Trophoblast cell (in vitro differentiated cells and primary cell): ENCODE measurements around the gene CDH26.
A peak's percentile ranks its signal among the peaks of the same experiment; 100 is the strongest.

Experiments used
- DNase-seq, 2 donors: peaks; one replicate each; pipeline ENCODE4 v3.0.0-alpha.2; 2016
- H2AFZ ChIP-seq: 2 replicates; pipeline ENCODE4 v1.6.1; 2013; ENCODE audit warnings: low read length, moderate library complexity, mild to moderate bottlenecking; ENCODE audit not compliant: insufficient read depth, poor library complexity
- H2AK5ac ChIP-seq: 2 replicates; pipeline ENCODE4 v1.6.1; 2013; ENCODE audit warnings: mild to moderate bottlenecking, low read length
- H2BK120ac ChIP-seq: 2 replicates; pipeline ENCODE4 v1.6.1; 2013; ENCODE audit warnings: low read length, mild to moderate bottlenecking, moderate library complexity; ENCODE audit not compliant: insufficient read depth, poor library complexity
- H2BK12ac ChIP-seq: 2 replicates; pipeline ENCODE4 v1.6.1; 2013; ENCODE audit warnings: mild to moderate bottlenecking, low read length, moderate library complexity
- H2BK5ac ChIP-seq: 2 replicates; pipeline ENCODE4 v1.6.1; 2013; ENCODE audit warnings: low read length, low read depth, moderate library complexity, mild to moderate bottlenecking; ENCODE audit not compliant: poor library complexity
- H3K14ac ChIP-seq: 2 replicates; pipeline ENCODE4 v1.6.1; 2013; ENCODE audit warnings: mild to moderate bottlenecking, low read length
- H3K18ac ChIP-seq: 2 replicates; pipeline ENCODE4 v1.6.1; 2013; ENCODE audit warnings: mild to moderate bottlenecking, low read length
- H3K23ac ChIP-seq: 2 replicates; pipeline ENCODE4 v1.6.1; 2013; ENCODE audit warnings: low read length
- H3K27ac ChIP-seq: 2 replicates; pipeline ENCODE4 v1.5.1; 2013; ENCODE audit warnings: low read depth, mild to moderate bottlenecking, inconsistent platforms, low read length, moderate library complexity
- H3K27me3 ChIP-seq: 2 replicates; pipeline ENCODE4 v1.6.1; 2013; ENCODE audit warnings: inconsistent platforms, mild to moderate bottlenecking, low read length, moderate library complexity; ENCODE audit not compliant: insufficient read depth
- H3K36me3 ChIP-seq, 2 experiments: 1 replicate in 1 of 2; 2 replicates in 1 of 2; pipeline ENCODE4 v1.6.1; 2013; ENCODE audit warnings: low read length in 2 of 2, mild to moderate bottlenecking in 2 of 2, moderate library complexity in 1 of 2; ENCODE audit not compliant: insufficient read depth in 2 of 2, control insufficient read depth in 1 of 2
- H3K4ac ChIP-seq: 2 replicates; pipeline ENCODE4 v1.6.1; 2013; ENCODE audit warnings: low read depth, mild to moderate bottlenecking, low read length, moderate library complexity
- H3K4me1 ChIP-seq, 2 experiments: 1 replicate in 1 of 2; 2 replicates in 1 of 2; pipeline ENCODE4 v1.6.1; 2013; ENCODE audit warnings: low read length in 2 of 2, mild to moderate bottlenecking in 2 of 2, moderate library complexity in 1 of 2; ENCODE audit not compliant: insufficient read depth in 2 of 2, control insufficient read depth in 1 of 2
- H3K4me2 ChIP-seq: 2 replicates; pipeline ENCODE4 v1.6.1; 2013; ENCODE audit warnings: inconsistent platforms, mild to moderate bottlenecking, low read length, moderate library complexity
- H3K4me3 ChIP-seq: 2 replicates; pipeline ENCODE4 v1.5.1; 2013; ENCODE audit warnings: mild to moderate bottlenecking, low read depth, low read length, inconsistent platforms
- H3K79me1 ChIP-seq: one replicate; pipeline ENCODE4 v1.6.1; 2013; ENCODE audit warnings: low read length
- H3K79me2 ChIP-seq: 2 replicates; pipeline ENCODE4 v1.6.1; 2013; ENCODE audit warnings: low read length, mild to moderate bottlenecking; ENCODE audit not compliant: control insufficient read depth, insufficient read depth, poor library complexity
- H3K9ac ChIP-seq: 2 replicates; pipeline ENCODE4 v1.6.1; 2013; ENCODE audit warnings: mild to moderate bottlenecking, low read length
- H3K9me3 ChIP-seq: 2 replicates; pipeline ENCODE4 v1.6.1; 2013; ENCODE audit warnings: low read depth, mild to moderate bottlenecking, control low read depth, inconsistent platforms, low read length; ENCODE audit not compliant: insufficient read depth
- H4K12ac ChIP-seq: 2 replicates; pipeline ENCODE4 v1.6.1; 2013; ENCODE audit warnings: low read depth, mild to moderate bottlenecking, low read length, moderate library complexity
- H4K8ac ChIP-seq: 2 replicates; pipeline ENCODE4 v1.6.1; 2013; ENCODE audit warnings: low read depth, mild to moderate bottlenecking, low read length, moderate library complexity
- H4K91ac ChIP-seq: one replicate; pipeline ENCODE4 v1.6.1; 2013; ENCODE audit warnings: low read depth, mild to moderate bottlenecking, low read length, moderate library complexity
- WGBS: extraction: QIAGEN DNeasy Blood & Tissue Kit; methylation state at CpG from one replicate; pipeline ENCODE4 v1.1.7; 2013; ENCODE audit warnings: missing lambda C conversion rate; ENCODE audit not compliant: insufficient read length, insufficient coverage; ENCODE audit errors: extremely low coverage; 5-methylcytosine and 5-hydroxymethylcytosine counted together

Gene CDH26

DNA sequence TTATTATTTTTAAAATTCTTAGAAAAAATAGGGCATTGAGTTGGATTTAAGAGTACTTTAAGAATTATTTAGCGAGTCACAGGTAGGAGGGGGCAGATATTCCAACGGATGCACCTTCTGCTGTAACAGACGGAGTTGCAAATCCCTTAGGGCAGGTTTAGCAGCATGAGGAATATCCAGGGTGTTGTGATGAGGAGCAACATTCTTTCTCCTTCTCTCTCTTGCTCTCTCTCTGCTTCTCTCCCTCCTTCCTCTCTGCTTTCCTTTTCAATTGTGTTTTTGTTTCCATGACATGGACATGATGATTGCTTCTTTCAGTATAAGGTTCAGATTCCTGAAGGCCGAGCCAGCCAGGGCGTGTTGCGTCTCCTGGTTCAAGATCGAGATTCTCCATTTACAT, 28.9 kb downstream of the CDH26 start:
- Histone ChIP-seq H3K9me3 (no peaks in the 10 kb centered on the region), H3K23ac (no peak overlapping the region), H3K36me3 (no peaks in the 10 kb centered on the region), H3K9ac (no peak overlapping the region), H2AFZ (no peak overlapping the region), H3K4me3 (no peak overlapping the region), H3K27me3 (no peaks in the 10 kb centered on the region), H4K91ac (no peak overlapping the region), H2AK5ac (no peak overlapping the region), H3K4ac (no peak overlapping the region), H3K79me2 (no peaks in the 10 kb centered on the region), H2BK120ac (no peak overlapping the region), H4K12ac (no peak overlapping the region), H3K27ac (no peak overlapping the region), H3K79me1 (no peaks in the 10 kb centered on the region), H3K18ac (no peak overlapping the region), H3K4me2 (no peak overlapping the region), H2BK5ac (no peak overlapping the region), H2BK12ac (no peak overlapping the region), H3K4me1 (no peaks in the 10 kb centered on the region), H3K14ac (no peak overlapping the region), H4K8ac (no peak overlapping the region)
- no CpG with 5 or more reads among the region's 7 CpGs for WGBS
- no peak for DNase-seq

DNA sequence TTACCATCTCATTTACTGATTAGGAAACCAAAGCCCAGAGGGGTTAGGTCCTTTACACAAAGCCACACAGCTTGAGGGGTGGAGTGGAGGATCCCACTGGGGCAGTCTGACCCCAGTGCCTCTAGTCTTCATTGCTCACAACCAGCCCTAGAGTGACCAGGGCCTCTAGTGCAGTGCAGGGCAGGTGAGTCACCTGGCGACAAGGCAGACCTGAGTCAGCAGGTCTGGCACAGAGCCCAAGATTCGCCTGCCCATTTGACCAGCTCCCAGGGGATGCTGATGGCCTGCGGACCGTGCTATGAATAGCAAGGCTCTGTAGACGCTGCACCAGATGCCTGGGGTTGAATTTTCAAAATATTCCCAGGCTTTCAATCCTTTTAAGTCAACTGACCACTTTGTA, 29.9 kb downstream of the CDH26 start:
- no peak overlapping the region for H3K27ac ChIP-seq
- no peak overlapping the region for H2BK5ac ChIP-seq
- no peak overlapping the region for H2AK5ac ChIP-seq
- no peak overlapping the region for H3K9ac ChIP-seq
- no peak overlapping the region for H4K12ac ChIP-seq
- WGBS, result no CpG with 5 or more reads among the region's 5 CpGs
- H2AFZ ChIP-seq, result no peak overlapping the region
- no peak overlapping the region for H3K18ac ChIP-seq
- no peak overlapping the region for H2BK120ac ChIP-seq
- H3K4me3 ChIP-seq, result no peak overlapping the region
- no peaks in the 10 kb centered on the region for H3K9me3 ChIP-seq
- no peak overlapping the region for H3K4me2 ChIP-seq
- H4K91ac ChIP-seq, result no peak overlapping the region
- no peak overlapping the region for H3K4ac ChIP-seq
- DNase-seq, result peak; percentile 12 to 17
- no peaks in the 10 kb centered on the region for H3K27me3 ChIP-seq
- no peaks in the 10 kb centered on the region for H3K36me3 ChIP-seq
- H3K14ac ChIP-seq, result no peak overlapping the region
- no peak overlapping the region for H3K23ac ChIP-seq
- H3K79me1 ChIP-seq, result no peaks in the 10 kb centered on the region
- no peaks in the 10 kb centered on the region for H3K79me2 ChIP-seq
- no peak overlapping the region for H4K8ac ChIP-seq
- no peaks in the 10 kb centered on the region for H3K4me1 ChIP-seq
- H2BK12ac ChIP-seq, result no peak overlapping the region

DNA sequence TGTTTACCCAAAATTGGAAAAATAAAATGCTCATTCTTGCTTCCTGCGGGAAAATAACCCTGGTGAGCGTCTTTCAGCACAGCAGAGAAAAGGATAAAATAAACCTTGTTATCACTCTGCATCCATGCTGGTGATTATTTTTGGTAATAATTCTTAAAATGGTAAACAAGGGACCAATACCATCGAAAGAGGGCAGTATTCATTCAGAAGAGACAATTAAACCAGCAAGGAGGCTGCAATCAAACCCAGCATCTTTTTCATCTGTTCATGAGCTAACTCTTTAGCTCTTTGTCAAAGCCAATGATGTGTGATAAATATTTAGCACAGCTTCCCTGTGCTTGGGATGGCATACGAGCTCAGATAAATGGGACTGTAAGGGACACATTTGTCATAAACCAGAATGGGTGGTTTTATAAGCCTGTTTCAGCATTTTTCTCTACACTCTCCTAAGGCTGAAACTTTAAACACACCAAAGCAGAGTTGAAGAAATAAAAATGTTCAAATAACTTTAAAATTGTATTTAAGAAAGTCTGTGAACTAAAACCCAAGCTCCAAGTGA, 34.4 kb downstream of the CDH26 start:
- Histone ChIP-seq H2BK5ac (no peak overlapping the region), H4K12ac (no peak overlapping the region), H3K4me1 (peaks cover 0 to 12% of the 10 kb centered on the region in 2 experiments), H3K27ac (no peak overlapping the region), H2BK120ac (no peak overlapping the region), H3K79me1 (no peaks in the 10 kb centered on the region), H3K9ac (no peak overlapping the region), H3K18ac (no peak overlapping the region), H3K4ac (no peak overlapping the region), H3K36me3 (no peaks in the 10 kb centered on the region), H4K8ac (no peak overlapping the region), H2AFZ (no peak overlapping the region), H3K4me2 (no peak overlapping the region), H3K9me3 (no peaks in the 10 kb centered on the region), H3K14ac (no peak overlapping the region), H3K79me2 (no peaks in the 10 kb centered on the region), H3K27me3 (no peaks in the 10 kb centered on the region), H2AK5ac (no peak overlapping the region), H2BK12ac (no peak overlapping the region), H3K4me3 (no peak overlapping the region), H4K91ac (no peak overlapping the region), H3K23ac (no peak overlapping the region)
- DNase-seq, result no peak
- no CpG with 5 or more reads among the region's 4 CpGs for WGBS

DNA sequence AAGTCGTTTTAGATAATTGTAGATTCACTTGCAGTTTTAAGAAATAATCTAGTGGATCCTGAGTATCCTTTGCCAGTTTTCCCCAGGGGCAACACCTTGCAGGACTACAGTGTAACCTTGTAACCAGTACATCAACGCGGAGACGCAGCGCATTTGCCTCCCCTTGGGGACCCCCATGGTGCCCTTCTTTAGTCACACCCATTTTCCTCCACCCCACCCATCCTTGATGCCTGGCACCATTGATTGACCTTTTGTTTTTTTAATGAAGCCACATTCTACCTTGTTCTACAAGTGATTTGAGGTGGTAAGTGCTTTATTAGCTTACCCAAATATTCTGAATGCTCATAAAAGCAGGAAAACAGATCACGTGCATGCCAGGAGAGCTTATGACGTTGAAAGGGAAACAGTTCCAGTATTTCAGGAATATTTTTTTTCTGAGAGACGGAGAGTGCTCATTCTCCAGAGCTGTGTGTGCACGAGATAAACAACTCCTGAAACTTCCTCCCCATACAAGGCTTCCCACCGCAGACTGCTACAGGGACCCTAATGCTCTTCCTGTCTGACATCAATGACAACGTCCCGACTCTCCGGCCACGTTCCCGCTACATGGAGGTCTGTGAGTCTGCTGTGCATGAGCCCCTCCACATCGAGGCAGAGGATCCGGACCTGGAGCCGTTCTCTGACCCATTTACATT, 35.7 kb downstream of the CDH26 start:
- no peak overlapping the region for H4K91ac ChIP-seq
- no peak overlapping the region for H3K27ac ChIP-seq
- H4K12ac ChIP-seq, result no peak overlapping the region
- H3K4me2 ChIP-seq, result peak overlapping the region; percentile 66
- H3K27me3 ChIP-seq, result no peaks in the 10 kb centered on the region
- no peak overlapping the region for H3K14ac ChIP-seq
- no peak overlapping the region for H3K23ac ChIP-seq
- no peak overlapping the region for H3K4me3 ChIP-seq
- no peak overlapping the region for H3K18ac ChIP-seq
- H2AK5ac ChIP-seq, result no peak overlapping the region
- H3K4ac ChIP-seq, result no peak overlapping the region
- DNase-seq, result peak in 1 of 2 donors; percentile 35
- no peak overlapping the region for H2BK12ac ChIP-seq
- no peak overlapping the region for H2BK5ac ChIP-seq
- no CpG with 5 or more reads among the region's 18 CpGs for WGBS
- no peaks in the 10 kb centered on the region for H3K79me2 ChIP-seq
- no peaks in the 10 kb centered on the region for H3K36me3 ChIP-seq
- H3K4me1 ChIP-seq, result peaks cover 0 to 12% of the 10 kb centered on the region in 2 experiments
- H3K9me3 ChIP-seq, result no peaks in the 10 kb centered on the region
- no peaks in the 10 kb centered on the region for H3K79me1 ChIP-seq
- H2AFZ ChIP-seq, result peak overlapping the region; percentile 61
- H3K9ac ChIP-seq, result no peak overlapping the region
- peak overlapping the region; percentile 5 for H4K8ac ChIP-seq
- no peak overlapping the region for H2BK120ac ChIP-seq
